NCI-H345 treated with DMSO at 0.1 percent for 48 hours (cell line): ENCODE results near the gene ADAMTSL2.

Experiments used
- DNase-seq: peaks from one replicate; lab custom pipeline; 2025; ENCODE audit not compliant: unreplicated experiment; lab: John Stamatoyannopoulos, UW

The ADAMTSL2 gene

GRCh38 chr9:133529874-133530273, 4.6 kb upstream of the ADAMTSL2 start:
- no peak for DNase-seq

- DNase-seq = no peak
These were observed 3.2 kb upstream of the ADAMTSL2 start for GRCh38 chr9:133531293-133531692.

- DNase-seq = peak; percentile 5
These were observed 1.4 kb upstream of the ADAMTSL2 start for GRCh38 chr9:133532937-133533668.

- no peak for DNase-seq
These were observed 647 bp upstream of the ADAMTSL2 start for GRCh38 chr9:133533857-133534256.

- no peak for DNase-seq
These were observed 888 bp downstream of the ADAMTSL2 start for GRCh38 chr9:133535306-133535877.

- DNase-seq = no peak
These were observed 1.6 kb downstream of the ADAMTSL2 start for GRCh38 chr9:133536080-133536479.

GRCh38 chr9:133536536-133536935, 2.0 kb downstream of the ADAMTSL2 start:
- DNase-seq = no peak

GRCh38 chr9:133537257-133537656, 2.8 kb downstream of the ADAMTSL2 start:
- no peak for DNase-seq

- no peak for DNase-seq
These were observed 3.7 kb downstream of the ADAMTSL2 start for GRCh38 chr9:133538176-133538575.

- DNase-seq = no peak
These were observed 4.6 kb downstream of the ADAMTSL2 start for GRCh38 chr9:133538851-133539833.

- no peak for DNase-seq
These were observed 5.6 kb downstream of the ADAMTSL2 start for GRCh38 chr9:133539991-133540697.

GRCh38 chr9:133540698-133541025, 6.2 kb downstream of the ADAMTSL2 start:
- no peak for DNase-seq

- no peak for DNase-seq
These were observed 7.5 kb downstream of the ADAMTSL2 start for GRCh38 chr9:133542002-133542401.

- DNase-seq = no peak
These were observed 9.4 kb downstream of the ADAMTSL2 start for GRCh38 chr9:133543772-133544467.

- DNase-seq = no peak
These were observed 11.2 kb downstream of the ADAMTSL2 start for GRCh38 chr9:133545494-133546286.

- no peak for DNase-seq
These were observed 11.8 kb downstream of the ADAMTSL2 start for GRCh38 chr9:133546287-133546680.

- no peak for DNase-seq
These were observed 12.6 kb downstream of the ADAMTSL2 start for GRCh38 chr9:133547116-133547515.

- DNase-seq = no peak
These were observed 16.9 kb downstream of the ADAMTSL2 start for GRCh38 chr9:133551446-133551845.

- DNase-seq = no peak
These were observed 17.7 kb downstream of the ADAMTSL2 start for GRCh38 chr9:133552236-133552635.

GRCh38 chr9:133553123-133553522, 18.6 kb downstream of the ADAMTSL2 start:
- DNase-seq = no peak
